IPS-18c (cell line): ENCODE data around the gene KRT26.
"Not testable (repeated sequence)": the region's sequence is repeated elsewhere in the genome, so short reads cannot be mapped to it uniquely, and the experiment has no call there.

ENCODE experiments used
- H3K4me3 ChIP-seq: 2 replicates; pipeline ENCODE4 v1.7.0; 2013; ENCODE audit warnings: low read depth, mild to moderate bottlenecking, low read length, moderate library complexity; ENCODE audit not compliant: insufficient read depth
- H3K9me3 ChIP-seq: one replicate; pipeline ENCODE4 v1.6.1; 2013; ENCODE audit warnings: mild to moderate bottlenecking, low read length, moderate library complexity; ENCODE audit not compliant: control insufficient read depth, insufficient read depth

Gene KRT26

GRCh38 chr17:40772101-40772500, at the start of gene KRT26:
Gene KRT26 (minus strand): TSS chr17:40772201. CDS start chr17:40772113, 88 bp downstream.
- H3K9me3 ChIP-seq = no peaks in the 10 kb centered on the region

GRCh38 chr17:40821536-40821935, 49.5 kb upstream of the KRT26 start:
- no peaks in the 10 kb centered on the region for H3K9me3 ChIP-seq
- no peak overlapping the region for H3K4me3 ChIP-seq

More at GRCh38 chr17:40772101-40772500, at the start of gene KRT26:
- H3K4me3 ChIP-seq = no peak within 1 kb of the TSS

GRCh38 chr17:40820228-40820838, 48.3 kb upstream of the KRT26 start:
- no peak overlapping the region for H3K4me3 ChIP-seq
- H3K9me3 ChIP-seq = no peaks in the 10 kb centered on the region

- H3K9me3 ChIP-seq = no peaks in the 10 kb centered on the region
Observed at GRCh38 chr17:40819528-40820125, 47.6 kb upstream of the KRT26 start.

GRCh38 chr17:40818733-40819527, 46.9 kb upstream of the KRT26 start:
- H3K4me3 ChIP-seq = peak overlapping the region; percentile 49

More at GRCh38 chr17:40819528-40820125, 47.6 kb upstream of the KRT26 start:
- peak overlapping the region; percentile 49 for H3K4me3 ChIP-seq

GRCh38 chr17:40818343-40818732, 46.3 kb upstream of the KRT26 start:
- H3K9me3 ChIP-seq = no peaks in the 10 kb centered on the region
- H3K4me3 ChIP-seq = peak overlapping the region; percentile 49

More at GRCh38 chr17:40818733-40819527, 46.9 kb upstream of the KRT26 start:
- H3K9me3 ChIP-seq = no peaks in the 10 kb centered on the region

- no peak overlapping the region for H3K4me3 ChIP-seq
- H3K9me3 ChIP-seq = no peaks in the 10 kb centered on the region
Observed at GRCh38 chr17:40817103-40817682, 45.2 kb upstream of the KRT26 start.

GRCh38 chr17:40816569-40816968, 44.6 kb upstream of the KRT26 start:
- no peaks in the 10 kb centered on the region for H3K9me3 ChIP-seq

GRCh38 chr17:40815381-40815780, 43.4 kb upstream of the KRT26 start:
- no peak overlapping the region for H3K4me3 ChIP-seq
- H3K9me3 ChIP-seq = no peaks in the 10 kb centered on the region

More at GRCh38 chr17:40816569-40816968, 44.6 kb upstream of the KRT26 start:
- H3K4me3 ChIP-seq = no peak overlapping the region

GRCh38 chr17:40814657-40815056, 42.7 kb upstream of the KRT26 start:
- not testable (repeated sequence) for H3K9me3 ChIP-seq, H3K4me3 ChIP-seq

GRCh38 chr17:40813804-40814203, 41.8 kb upstream of the KRT26 start:
- H3K9me3 ChIP-seq = no peaks in the 10 kb centered on the region
- no peak overlapping the region for H3K4me3 ChIP-seq

GRCh38 chr17:40812639-40813038, 40.6 kb upstream of the KRT26 start:
- no peaks in the 10 kb centered on the region for H3K9me3 ChIP-seq
- no peak overlapping the region for H3K4me3 ChIP-seq

GRCh38 chr17:40810494-40810893, 38.5 kb upstream of the KRT26 start:
- Histone ChIP-seq H3K9me3 (no peaks in the 10 kb centered on the region), H3K4me3 (no peak overlapping the region)

GRCh38 chr17:40809721-40810421, 37.9 kb upstream of the KRT26 start:
- Histone ChIP-seq H3K9me3 (no peaks in the 10 kb centered on the region), H3K4me3 (no peak overlapping the region)

- no peak overlapping the region for H3K4me3 ChIP-seq
- no peaks in the 10 kb centered on the region for H3K9me3 ChIP-seq
Observed at GRCh38 chr17:40806131-40806530, 34.1 kb upstream of the KRT26 start.

- Histone ChIP-seq H3K4me3 (no peak overlapping the region), H3K9me3 (no peaks in the 10 kb centered on the region)
Observed at GRCh38 chr17:40803617-40804082, 31.6 kb upstream of the KRT26 start.

GRCh38 chr17:40801157-40801556, 29.2 kb upstream of the KRT26 start:
- Histone ChIP-seq H3K9me3 (no peaks in the 10 kb centered on the region), H3K4me3 (no peak overlapping the region)
